ENCODE measurements around the gene SYNDIG1.

Gene SYNDIG1

GRCh38 chr20:24670341-24670872, 201.0 kb downstream of the SYNDIG1 start:
- Mint-ChIP-seq H3K27me3 (ENCODE audit: low read depth) (no peaks in the 10 kb centered on the region), H3K4me1 (ENCODE audit: low read depth) (no peaks in the 10 kb centered on the region), H3K27ac (no peak overlapping the region), H3K36me3 (ENCODE audit: low read depth) (no peaks in the 10 kb centered on the region), H3K9me3 (no peaks in the 10 kb centered on the region), H3K4me3 (no peak overlapping the region)

GRCh38 chr20:24670981-24671380, 201.6 kb downstream of the SYNDIG1 start:
- H3K27me3 Mint-ChIP-seq (ENCODE audit: low read depth), result no peaks in the 10 kb centered on the region
- no peaks in the 10 kb centered on the region for H3K36me3 Mint-ChIP-seq (ENCODE audit: low read depth)
- no peaks in the 10 kb centered on the region for H3K4me1 Mint-ChIP-seq (ENCODE audit: low read depth)
- H3K9me3 Mint-ChIP-seq, result no peaks in the 10 kb centered on the region
- H3K27ac Mint-ChIP-seq, result no peak overlapping the region
- H3K4me3 Mint-ChIP-seq, result no peak overlapping the region

- Mint-ChIP-seq H3K27ac (no peak overlapping the region), H3K36me3 (ENCODE audit: low read depth) (no peaks in the 10 kb centered on the region), H3K4me1 (ENCODE audit: low read depth) (no peaks in the 10 kb centered on the region), H3K27me3 (ENCODE audit: low read depth) (no peaks in the 10 kb centered on the region), H3K4me3 (no peak overlapping the region), H3K9me3 (no peaks in the 10 kb centered on the region)
Observed at GRCh38 chr20:24672181-24672880, 202.9 kb downstream of the SYNDIG1 start.

- H3K27ac Mint-ChIP-seq, result no peak overlapping the region
- H3K9me3 Mint-ChIP-seq, result no peaks in the 10 kb centered on the region
- H3K4me1 Mint-ChIP-seq (ENCODE audit: low read depth), result no peaks in the 10 kb centered on the region
- H3K4me3 Mint-ChIP-seq, result no peak overlapping the region
- H3K36me3 Mint-ChIP-seq (ENCODE audit: low read depth), result no peaks in the 10 kb centered on the region
- H3K27me3 Mint-ChIP-seq (ENCODE audit: low read depth), result no peaks in the 10 kb centered on the region
Observed at GRCh38 chr20:24672886-24673677, 203.7 kb downstream of the SYNDIG1 start.

- no peak overlapping the region for H3K27ac Mint-ChIP-seq
- no peak overlapping the region for H3K4me3 Mint-ChIP-seq
- H3K27me3 Mint-ChIP-seq (ENCODE audit: low read depth), result no peaks in the 10 kb centered on the region
- no peaks in the 10 kb centered on the region for H3K36me3 Mint-ChIP-seq (ENCODE audit: low read depth)
- no peaks in the 10 kb centered on the region for H3K4me1 Mint-ChIP-seq (ENCODE audit: low read depth)
- no peaks in the 10 kb centered on the region for H3K9me3 Mint-ChIP-seq
Observed at GRCh38 chr20:24673678-24674570, 204.5 kb downstream of the SYNDIG1 start.

GRCh38 chr20:24674921-24675605, 205.6 kb downstream of the SYNDIG1 start:
- Mint-ChIP-seq H3K4me3 (no peak overlapping the region), H3K36me3 (ENCODE audit: low read depth) (no peaks in the 10 kb centered on the region), H3K4me1 (ENCODE audit: low read depth) (no peaks in the 10 kb centered on the region), H3K27me3 (ENCODE audit: low read depth) (no peaks in the 10 kb centered on the region), H3K27ac (no peak overlapping the region), H3K9me3 (no peaks in the 10 kb centered on the region)

- no peaks in the 10 kb centered on the region for H3K36me3 Mint-ChIP-seq (ENCODE audit: low read depth)
- H3K4me3 Mint-ChIP-seq, result no peak overlapping the region
- no peak overlapping the region for H3K27ac Mint-ChIP-seq
- no peaks in the 10 kb centered on the region for H3K4me1 Mint-ChIP-seq (ENCODE audit: low read depth)
- no peaks in the 10 kb centered on the region for H3K27me3 Mint-ChIP-seq (ENCODE audit: low read depth)
- no peaks in the 10 kb centered on the region for H3K9me3 Mint-ChIP-seq
Observed at GRCh38 chr20:24675651-24676352, 206.4 kb downstream of the SYNDIG1 start.

- Mint-ChIP-seq H3K27me3 (ENCODE audit: low read depth) (no peaks in the 10 kb centered on the region), H3K27ac (no peak overlapping the region), H3K4me1 (ENCODE audit: low read depth) (no peaks in the 10 kb centered on the region)
Observed at GRCh38 chr20:24676353-24676977, 207.0 kb downstream of the SYNDIG1 start.

GRCh38 chr20:24676978-24677370, 207.5 kb downstream of the SYNDIG1 start:
- H3K4me1 Mint-ChIP-seq (ENCODE audit: low read depth), result no peaks in the 10 kb centered on the region
- no peak overlapping the region for H3K4me3 Mint-ChIP-seq

More at GRCh38 chr20:24676353-24676977, 207.0 kb downstream of the SYNDIG1 start:
- Mint-ChIP-seq H3K4me3 (no peak overlapping the region), H3K36me3 (ENCODE audit: low read depth) (no peaks in the 10 kb centered on the region), H3K9me3 (no peaks in the 10 kb centered on the region)

GRCh38 chr20:24677626-24678315, 208.3 kb downstream of the SYNDIG1 start:
- H3K36me3 Mint-ChIP-seq (ENCODE audit: low read depth), result no peaks in the 10 kb centered on the region
- no peaks in the 10 kb centered on the region for H3K27me3 Mint-ChIP-seq (ENCODE audit: low read depth)
- H3K9me3 Mint-ChIP-seq, result no peaks in the 10 kb centered on the region
- no peak overlapping the region for H3K4me3 Mint-ChIP-seq
- peaks cover 4% of the 10 kb centered on the region for H3K4me1 Mint-ChIP-seq (ENCODE audit: low read depth)
- H3K27ac Mint-ChIP-seq, result no peak overlapping the region

More at GRCh38 chr20:24676978-24677370, 207.5 kb downstream of the SYNDIG1 start:
- H3K27ac Mint-ChIP-seq, result no peak overlapping the region
- no peaks in the 10 kb centered on the region for H3K36me3 Mint-ChIP-seq (ENCODE audit: low read depth)
- H3K27me3 Mint-ChIP-seq (ENCODE audit: low read depth), result no peaks in the 10 kb centered on the region
- H3K9me3 Mint-ChIP-seq, result no peaks in the 10 kb centered on the region

- Mint-ChIP-seq H3K36me3 (ENCODE audit: low read depth) (no peaks in the 10 kb centered on the region), H3K9me3 (no peaks in the 10 kb centered on the region), H3K27ac (no peak overlapping the region), H3K4me3 (no peak overlapping the region), H3K27me3 (ENCODE audit: low read depth) (no peaks in the 10 kb centered on the region), H3K4me1 (ENCODE audit: low read depth) (peaks cover 4% of the 10 kb centered on the region)
Observed at GRCh38 chr20:24678351-24679106, 209.1 kb downstream of the SYNDIG1 start.

- H3K27ac Mint-ChIP-seq, result no peak overlapping the region
- H3K9me3 Mint-ChIP-seq, result no peaks in the 10 kb centered on the region
- H3K4me3 Mint-ChIP-seq, result no peak overlapping the region
- H3K27me3 Mint-ChIP-seq (ENCODE audit: low read depth), result no peaks in the 10 kb centered on the region
- H3K4me1 Mint-ChIP-seq (ENCODE audit: low read depth), result peaks cover 4% of the 10 kb centered on the region
- H3K36me3 Mint-ChIP-seq (ENCODE audit: low read depth), result no peaks in the 10 kb centered on the region
Observed at GRCh38 chr20:24679448-24680047, 210.1 kb downstream of the SYNDIG1 start.
